Astrocyte (in vitro differentiated cells and primary cell): ENCODE data around the gene CMBL. TPM values are rescaled to one million over a fixed set of nuclear protein-coding genes. Genes with fewer than 3 reads are reported as not detected.
"Not testable (repeated sequence)": the region's sequence is repeated elsewhere in the genome, so short reads cannot be mapped to it uniquely, and the experiment has no call there.

Experiments
- DNase-seq: peaks from one replicate; pipeline ENCODE4 v3.0.0-alpha.2; 2010; ENCODE audit warnings: low read depth
- FAIRE-seq: peaks from 2 replicates; lab custom pipeline; 2011; peaks lifted over from hg19 to GRCh38; lab: Jason Lieb, UNC
- H2AFZ ChIP-seq: 2 replicates; pipeline ENCODE4 v1.6.0; 2012; ENCODE audit warnings: low read depth, low read length, inconsistent platforms
- H3K27ac ChIP-seq: 2 replicates; pipeline ENCODE4 v1.5.1; 2011; ENCODE audit warnings: low read depth, low read length, inconsistent platforms
- H3K27me3 ChIP-seq: 2 replicates; pipeline ENCODE4 v1.6.0; 2011; ENCODE audit warnings: low read length, inconsistent platforms; ENCODE audit not compliant: insufficient read depth
- H3K36me3 ChIP-seq: 2 replicates; pipeline ENCODE4 v1.5.1; 2011; ENCODE audit warnings: low read length, inconsistent platforms; ENCODE audit not compliant: insufficient read depth
- H3K4me1 ChIP-seq: 2 replicates; pipeline ENCODE4 v1.5.1; 2011; ENCODE audit warnings: low read length, inconsistent platforms; ENCODE audit not compliant: insufficient read depth
- H3K4me2 ChIP-seq: 2 replicates; pipeline ENCODE4 v1.6.0; 2012; ENCODE audit warnings: low read length, inconsistent platforms
- H3K4me3 ChIP-seq: 2 replicates; pipeline ENCODE4 v1.5.1; 2011; ENCODE audit warnings: low read depth, mild to moderate bottlenecking, low read length, inconsistent platforms; ENCODE audit not compliant: insufficient read depth
- H3K79me2 ChIP-seq: 2 replicates; pipeline ENCODE4 v1.6.0; 2012; ENCODE audit warnings: mild to moderate bottlenecking, low read length, inconsistent platforms; ENCODE audit not compliant: insufficient read depth
- H3K9ac ChIP-seq: 2 replicates; pipeline ENCODE4 v1.6.0; 2012; ENCODE audit warnings: mild to moderate bottlenecking, low read length, inconsistent platforms
- H3K9me3 ChIP-seq: 2 replicates; pipeline ENCODE4 v1.5.1; 2012; ENCODE audit warnings: low read depth, mild to moderate bottlenecking, low read length, inconsistent platforms; ENCODE audit not compliant: insufficient read depth
- H4K20me1 ChIP-seq: 2 replicates; pipeline ENCODE4 v1.6.0; 2012; ENCODE audit warnings: low read length, inconsistent platforms; ENCODE audit not compliant: insufficient read depth
- H3K27ac Mint-ChIP-seq: one replicate; pipeline ENCODE4 v1.8.0; 2021; ENCODE audit warnings: mild to moderate bottlenecking, mixed read lengths; ENCODE audit not compliant: unreplicated experiment
- H3K27me3 Mint-ChIP-seq: one replicate; pipeline ENCODE4 v1.8.0; 2021; ENCODE audit warnings: low read depth, mixed read lengths; ENCODE audit not compliant: unreplicated experiment
- H3K36me3 Mint-ChIP-seq: one replicate; pipeline ENCODE4 v1.8.0; 2021; ENCODE audit warnings: low read depth, mixed read lengths; ENCODE audit not compliant: unreplicated experiment
- H3K4me1 Mint-ChIP-seq: one replicate; pipeline ENCODE4 v1.8.0; 2021; ENCODE audit warnings: low read depth, mixed read lengths; ENCODE audit not compliant: unreplicated experiment
- H3K4me3 Mint-ChIP-seq: one replicate; pipeline ENCODE4 v1.8.0; 2021; ENCODE audit warnings: mild to moderate bottlenecking, moderate library complexity, mixed read lengths; ENCODE audit not compliant: unreplicated experiment
- H3K9me3 Mint-ChIP-seq: one replicate; pipeline ENCODE4 v1.8.0; 2021; ENCODE audit warnings: mild to moderate bottlenecking, mixed read lengths; ENCODE audit not compliant: unreplicated experiment
- CTCF ChIP-seq: IDR thresholded peaks from 2 replicates; pipeline ENCODE4 v1.5.1; 2011; ENCODE audit warnings: low read depth, mild to moderate bottlenecking, inconsistent platforms, low read length, moderate library complexity; ENCODE audit not compliant: insufficient read depth
- EZH2 ChIP-seq: IDR thresholded peaks from 2 replicates; pipeline ENCODE4 v1.6.1; 2012; ENCODE audit warnings: mild to moderate bottlenecking, low read length, inconsistent platforms; ENCODE audit not compliant: insufficient read depth
- total RNA-seq: library from RNA; stranded (reverse); gene quantifications from 2 replicates; pipeline ENCODE4 v1.2.1, GENCODE V29; 2021

Gene CMBL
- total RNA-seq, 1 donor from 2014 or later: 39.7 TPM

GRCh38 chr5:10249948-10250805 lies 57.5 kb downstream of the CMBL start, which contains the start of gene CCT5:
Gene CCT5 (plus strand): TSS chr5:10250280. CDS start chr5:10250341, 61 bp downstream.
- peak within 1 kb of the TSS; percentile 100 for H3K27ac ChIP-seq
- H3K36me3 ChIP-seq: peaks cover 18% of the 10 kb centered on the region
- peaks cover 41% of the 10 kb centered on the region for H4K20me1 ChIP-seq
- FAIRE-seq: no peak
- peak within 1 kb of the TSS; percentile 88 for H3K4me3 ChIP-seq
- Mint-ChIP-seq H3K27me3 (no peaks in the 10 kb centered on the region), H3K36me3 (peaks cover 7% of the 10 kb centered on the region), H3K27ac (peak within 1 kb of the TSS; percentile 100), H3K9me3 (no peaks in the 10 kb centered on the region), H3K4me3 (peak within 1 kb of the TSS; percentile 96), H3K4me1 (peaks cover 18% of the 10 kb centered on the region)
- no peaks in the 10 kb centered on the region for H3K9me3 ChIP-seq
- H3K27me3 ChIP-seq: no peaks in the 10 kb centered on the region
- DNase-seq: peak; percentile 99
- H3K9ac ChIP-seq: peak within 1 kb of the TSS; percentile 97
- peaks cover 18% of the 10 kb centered on the region for H3K4me1 ChIP-seq
- peak within 1 kb of the TSS; percentile 94 for H2AFZ ChIP-seq
- peak within 1 kb of the TSS; percentile 92 for H3K4me2 ChIP-seq
- TF ChIP-seq EZH2 (no peak), CTCF (no peak)
- H3K79me2 ChIP-seq: peaks cover 78% of the 10 kb centered on the region

DNA sequence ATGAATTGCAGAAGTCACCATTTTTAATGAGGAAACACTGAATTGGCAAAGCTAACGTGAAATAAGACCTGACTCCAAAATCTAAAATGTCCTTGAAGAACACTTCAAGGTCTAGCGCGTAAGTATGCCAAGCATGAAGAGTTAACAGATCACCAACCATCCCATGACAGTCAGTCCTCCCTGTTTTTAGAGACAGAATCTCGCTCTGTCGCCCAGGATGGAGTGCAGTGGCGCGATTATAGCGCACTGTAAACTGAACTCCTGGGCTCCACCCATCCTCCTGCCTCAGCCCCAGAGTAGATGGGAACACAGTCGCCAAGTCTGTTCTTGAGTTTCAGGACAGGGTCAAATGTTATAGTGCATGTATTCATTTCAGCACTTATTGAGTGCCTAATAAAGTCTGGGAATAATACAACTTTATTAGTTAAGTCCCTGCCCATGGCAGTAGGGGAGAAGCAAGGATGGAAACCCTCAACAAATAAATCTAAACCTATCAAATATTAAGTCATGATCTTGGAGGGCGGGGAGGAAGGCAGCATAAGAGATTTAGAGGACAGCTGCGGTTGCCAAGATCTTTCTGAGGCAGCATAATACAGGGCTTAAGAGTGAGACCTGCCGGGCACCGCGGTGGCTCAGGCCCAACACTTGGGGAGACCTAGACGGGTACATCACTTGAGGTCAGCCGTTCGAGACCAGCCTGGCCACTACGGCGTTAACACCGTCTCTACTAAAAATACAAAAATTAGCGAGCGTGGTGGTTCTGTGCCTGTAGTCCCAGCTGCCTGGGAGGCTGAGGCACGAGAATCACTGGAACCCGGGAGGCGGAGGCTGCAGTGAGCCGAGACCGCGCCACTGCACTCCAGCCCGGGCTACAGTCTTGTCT lies 59.1 kb downstream of the CMBL start:
- H3K4me2 ChIP-seq: peak overlapping the region; percentile 92
- H3K4me1 ChIP-seq: peaks cover 22% of the 10 kb centered on the region
- H3K4me3 ChIP-seq: peak overlapping the region; percentile 88
- H3K4me1 Mint-ChIP-seq: peaks cover 20% of the 10 kb centered on the region
- H3K27ac ChIP-seq: peak overlapping the region; percentile 100
- DNase-seq (no peak), FAIRE-seq (no peak)
- H3K9ac ChIP-seq: peak overlapping the region; percentile 97
- H3K27ac Mint-ChIP-seq: peak overlapping the region; percentile 100
- no peaks in the 10 kb centered on the region for H3K9me3 Mint-ChIP-seq
- H3K27me3 Mint-ChIP-seq: no peaks in the 10 kb centered on the region
- no peaks in the 10 kb centered on the region for H3K27me3 ChIP-seq
- H2AFZ ChIP-seq: peak overlapping the region; percentile 75
- H3K4me3 Mint-ChIP-seq: peak overlapping the region; percentile 96
- H3K9me3 ChIP-seq: no peaks in the 10 kb centered on the region
- H3K79me2 ChIP-seq: peaks cover 63% of the 10 kb centered on the region
- H3K36me3 ChIP-seq: peaks cover 3% of the 10 kb centered on the region
- peaks cover 25% of the 10 kb centered on the region for H4K20me1 ChIP-seq
- peaks cover 2% of the 10 kb centered on the region for H3K36me3 Mint-ChIP-seq
- no peak for TF ChIP-seq CTCF

GRCh38 chr5:10247217-10247616 lies 60.5 kb downstream of the CMBL start:
- not testable (repeated sequence) for H3K27ac ChIP-seq, H3K4me3 Mint-ChIP-seq, H3K9me3 Mint-ChIP-seq, H3K27me3 ChIP-seq, H3K36me3 ChIP-seq, H3K27me3 Mint-ChIP-seq, H3K9ac ChIP-seq, H2AFZ ChIP-seq, H3K27ac Mint-ChIP-seq, H3K9me3 ChIP-seq, DNase-seq, H3K36me3 Mint-ChIP-seq, FAIRE-seq, H3K4me3 ChIP-seq, H3K4me2 ChIP-seq
- H3K4me1 ChIP-seq: peaks cover 15% of the 10 kb centered on the region
- H3K4me1 Mint-ChIP-seq: peaks cover 16% of the 10 kb centered on the region
- peaks cover 49% of the 10 kb centered on the region for H3K79me2 ChIP-seq
- peaks cover 16% of the 10 kb centered on the region for H4K20me1 ChIP-seq
